ENCODE data around the gene NRM.

NRM gene

DNA sequence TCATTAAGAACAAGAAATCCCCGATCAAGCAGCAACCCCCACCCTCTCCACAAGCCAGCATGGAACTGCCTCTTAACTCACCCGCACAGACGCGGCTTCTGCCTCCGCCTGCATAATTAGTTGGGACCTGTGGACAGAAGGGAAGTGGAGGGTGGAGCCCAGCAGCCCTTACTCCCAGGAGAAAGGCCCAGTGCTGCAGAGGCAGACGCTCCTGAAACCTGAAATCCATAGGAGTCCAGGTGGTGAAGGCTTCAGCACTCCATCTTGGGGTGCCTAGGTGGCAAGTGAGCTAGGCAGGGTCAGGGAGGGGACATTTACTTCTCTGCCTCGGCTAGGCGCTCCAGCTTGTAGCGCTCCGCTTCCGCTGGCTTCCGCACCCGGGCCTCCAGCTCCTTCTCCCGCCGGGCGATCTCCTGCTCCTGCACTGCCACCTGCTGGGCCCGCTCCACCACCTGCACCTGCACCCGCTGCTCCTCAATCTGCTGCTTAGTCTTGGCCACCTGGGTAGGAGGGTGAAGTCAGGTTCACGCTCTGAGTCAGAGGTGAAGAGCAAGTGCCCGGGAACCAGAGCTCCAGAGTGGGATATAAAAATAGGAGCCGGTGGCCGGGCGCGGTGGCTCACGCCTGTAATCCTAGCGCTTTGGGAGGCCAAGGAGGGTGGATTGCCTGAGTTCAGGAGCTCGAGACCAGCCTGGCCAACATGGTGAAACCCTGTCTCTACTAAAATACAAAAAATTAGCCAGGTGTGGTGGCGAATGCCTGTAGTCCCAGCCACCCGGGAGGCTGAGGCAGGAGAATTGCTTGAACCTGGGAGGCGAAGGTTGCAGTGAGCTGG lies 40.0 kb upstream of the NRM start (continued):
- TF ChIP-seq ZNF660 (tag by site-specific recombination; IDR thresholded peaks at IDR 0.05), result peak; percentile 35; the same call in 1 of the 2 replicates
- no peak for TF ChIP-seq ZFHX2 (tag by site-specific recombination; conservative IDR thresholded peaks at IDR 0.05)
- TF ChIP-seq PBX3 (CRISPR knock-in tag; IDR thresholded peaks at IDR 0.05), result no peak
- peak; percentile 20; the same call in 1 of the 2 replicates for TF ChIP-seq SP3 (tag by site-specific recombination; IDR thresholded peaks at IDR 0.05)
- TF ChIP-seq ZNF624 (tag by site-specific recombination; IDR thresholded peaks at IDR 0.05), result no peak
- TF ChIP-seq ZNF449 (tag by site-specific recombination; IDR thresholded peaks at IDR 0.05), result no peak
- peak; percentile 50; the same call in 1 of the 2 replicates for TF ChIP-seq KLF17 (tag by site-specific recombination; IDR thresholded peaks at IDR 0.05)
- no peak for TF ChIP-seq EGR2 (tag by site-specific recombination; IDR thresholded peaks at IDR 0.05; ENCODE audit: low read depth)
- TF ChIP-seq ZNF580 (tag by site-specific recombination; IDR thresholded peaks at IDR 0.05), result no peak
- peak; percentile 48; the same call in 1 of the 2 replicates for TF ChIP-seq ZEB2 (tag by site-specific recombination; IDR thresholded peaks at IDR 0.05)
- no peak for TF ChIP-seq ZNF701 (tag by site-specific recombination; IDR thresholded peaks at IDR 0.05)
- TF ChIP-seq KLF7 (tag by site-specific recombination; IDR thresholded peaks at IDR 0.05; ENCODE audit: borderline replicate concordance), result no peak
- TF ChIP-seq ZIC2 (tag by site-specific recombination; IDR thresholded peaks at IDR 0.05), result peak; percentile 94
- TF ChIP-seq BCL11A (tag by site-specific recombination; IDR thresholded peaks at IDR 0.05; ENCODE audit: low read depth), result 0 out of 2 replicates have a peak, but pooled peaks have one; percentile 35
- TF ChIP-seq, protein P1, sequence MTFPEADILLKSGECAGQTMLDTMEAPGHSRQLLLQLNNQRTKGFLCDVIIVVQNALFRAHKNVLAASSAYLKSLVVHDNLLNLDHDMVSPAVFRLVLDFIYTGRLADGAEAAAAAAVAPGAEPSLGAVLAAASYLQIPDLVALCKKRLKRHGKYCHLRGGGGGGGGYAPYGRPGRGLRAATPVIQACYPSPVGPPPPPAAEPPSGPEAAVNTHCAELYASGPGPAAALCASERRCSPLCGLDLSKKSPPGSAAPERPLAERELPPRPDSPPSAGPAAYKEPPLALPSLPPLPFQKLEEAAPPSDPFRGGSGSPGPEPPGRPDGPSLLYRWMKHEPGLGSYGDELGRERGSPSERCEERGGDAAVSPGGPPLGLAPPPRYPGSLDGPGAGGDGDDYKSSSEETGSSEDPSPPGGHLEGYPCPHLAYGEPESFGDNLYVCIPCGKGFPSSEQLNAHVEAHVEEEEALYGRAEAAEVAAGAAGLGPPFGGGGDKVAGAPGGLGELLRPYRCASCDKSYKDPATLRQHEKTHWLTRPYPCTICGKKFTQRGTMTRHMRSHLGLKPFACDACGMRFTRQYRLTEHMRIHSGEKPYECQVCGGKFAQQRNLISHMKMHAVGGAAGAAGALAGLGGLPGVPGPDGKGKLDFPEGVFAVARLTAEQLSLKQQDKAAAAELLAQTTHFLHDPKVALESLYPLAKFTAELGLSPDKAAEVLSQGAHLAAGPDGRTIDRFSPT (tag by site-specific recombination; IDR thresholded peaks at IDR 0.05), result 0 out of 2 replicates have a peak, but pooled peaks have one; percentile 12
- TF ChIP-seq ZBTB26 (tag by site-specific recombination; optimal IDR thresholded peaks at IDR 0.05), result peak; percentile 19
- peak; percentile 50 for TF ChIP-seq KLF8 (tag by site-specific recombination; IDR thresholded peaks at IDR 0.05)
- TF ChIP-seq ZNF433 (tag by site-specific recombination; IDR thresholded peaks at IDR 0.05; ENCODE audit: low read depth), result no peak
- no peak for TF ChIP-seq ZNF16 (tag by site-specific recombination; IDR thresholded peaks at IDR 0.05; ENCODE audit: low read depth)
- TF ChIP-seq ZNF274 (IDR thresholded peaks at IDR 0.05; ENCODE audit: low read length), result no peak
- TF ChIP-seq ZNF274 (tag by site-specific recombination; IDR thresholded peaks at IDR 0.05; ENCODE audit: borderline replicate concordance), result no peak
- TF ChIP-seq ZFP37 (tag by site-specific recombination; IDR thresholded peaks at IDR 0.05), result no peak
- no peak for TF ChIP-seq ZNF19 (tag by site-specific recombination; IDR thresholded peaks at IDR 0.05; ENCODE audit: low read depth)
- peak; percentile 71; the same call in 1 of the 2 replicates for TF ChIP-seq ZNF610 (tag by site-specific recombination; IDR thresholded peaks at IDR 0.05; ENCODE audit: borderline replicate concordance)
- peak; percentile 53; the same call in 1 of the 2 replicates for TF ChIP-seq ZNF692 (tag by site-specific recombination; IDR thresholded peaks at IDR 0.05)
- TF ChIP-seq ZNF24 (tag by site-specific recombination; IDR thresholded peaks at IDR 0.05), result 0 out of 2 replicates have a peak, but pooled peaks have one; percentile 23
- TF ChIP-seq ZNF830 (tag by site-specific recombination; IDR thresholded peaks at IDR 0.05; ENCODE audit: low read depth), result no peak
- TF ChIP-seq ZNF155 (tag by site-specific recombination; IDR thresholded peaks at IDR 0.05), result no peak
- TF ChIP-seq KLF10 (tag by site-specific recombination; IDR thresholded peaks at IDR 0.05), result no peak
- TF ChIP-seq ZNF585B (tag by site-specific recombination; IDR thresholded peaks at IDR 0.05), result no peak
